IMR-90 (cell line): ENCODE results near the gene ANO2. TPM values are rescaled to one million over a fixed set of nuclear protein-coding genes. Genes with fewer than 3 reads are reported as not detected.

Experiments
- ATAC-seq: fragments of 200-7000 bp; cut with Tn5 transposase; 2 replicates; pipeline ENCODE4 v1.9.1; 2020; ENCODE audit warnings: low read depth, mild to moderate bottlenecking, moderate library complexity
- BruUV-seq: library from RNA; stranded (reverse); fragments of 400-500 nt; replicated peaks from 2 replicates; lab custom pipeline; 2021; lab: Mats Ljungman, UMichigan
- CTCF ChIA-PET: fragments of 300-600 bp; formaldehyde crosslinking; extraction: SDS; loops from one replicate; lab custom pipeline; 2021; ENCODE audit warnings: antibody characterized with exemption; lab: Yijun Ruan, JAX
- POLR2A ChIA-PET: fragments of 300-600 bp; sonication (Branson Sonifier 250); formaldehyde crosslinking; loops from one replicate; lab custom pipeline; 2022; ENCODE audit warnings: antibody characterized with exemption; ENCODE audit not compliant: unreplicated experiment; lab: Charles Lee
- DNase-seq: peaks from one replicate; pipeline ENCODE4 v3.0.0; 2013
- H2AFZ ChIP-seq: replicated peaks from 2 replicates; pipeline ENCODE3; 2013; ENCODE audit warnings: low read length, mild to moderate bottlenecking; ENCODE audit not compliant: poor library complexity
- H2AK5ac ChIP-seq: 2 replicates; pipeline ENCODE4 v1.6.1; 2013; ENCODE audit warnings: low read depth, low read length, inconsistent platforms
- H2AK9ac ChIP-seq: replicated peaks from 2 replicates; pipeline ENCODE3; 2013; ENCODE audit warnings: mild to moderate bottlenecking, low read depth, low read length, moderate library complexity; ENCODE audit not compliant: poor library complexity
- H2BK120ac ChIP-seq: 2 replicates; pipeline ENCODE4 v1.6.1; 2013; ENCODE audit warnings: low read depth, low read length, inconsistent platforms
- H2BK15ac ChIP-seq: 3 replicates; pipeline ENCODE4 v1.6.1; 2013; ENCODE audit warnings: low read depth, low read length, inconsistent platforms
- H2BK20ac ChIP-seq: 2 replicates; pipeline ENCODE4 v1.6.1; 2013; ENCODE audit warnings: low read depth, mild to moderate bottlenecking, inconsistent platforms, low read length, moderate library complexity
- H2BK5ac ChIP-seq: 2 replicates; pipeline ENCODE4 v1.6.1; 2013; ENCODE audit warnings: mild to moderate bottlenecking, low read depth, low read length, inconsistent platforms; ENCODE audit not compliant: poor library complexity, severe bottlenecking
- H3K14ac ChIP-seq: replicated peaks from 2 replicates; pipeline ENCODE4 v1.6.1; 2013; ENCODE audit warnings: low read depth, low read length, inconsistent platforms
- H3K18ac ChIP-seq: 2 replicates; pipeline ENCODE4 v1.6.1; 2013; ENCODE audit warnings: low read depth, low read length, control low read depth
- H3K23ac ChIP-seq: 2 replicates; pipeline ENCODE4 v1.6.1; 2013; ENCODE audit warnings: low read depth, low read length, inconsistent platforms
- H3K27ac ChIP-seq: 2 replicates; pipeline ENCODE4 v1.5.1; 2013; ENCODE audit warnings: mild to moderate bottlenecking, control low read depth, low read length; ENCODE audit not compliant: insufficient read depth
- H3K27me3 ChIP-seq: 2 replicates; pipeline ENCODE4 v1.6.1; 2013; ENCODE audit warnings: low read length; ENCODE audit not compliant: control insufficient read depth, insufficient read depth
- H3K36me3 ChIP-seq: 2 replicates; pipeline ENCODE4 v1.6.1; 2013; ENCODE audit warnings: low read length, mixed read lengths; ENCODE audit not compliant: control insufficient read depth, insufficient read depth
- H3K4ac ChIP-seq: 2 replicates; pipeline ENCODE4 v1.6.1; 2013; ENCODE audit warnings: low read depth, low read length, inconsistent platforms
- H3K4me1 ChIP-seq: 2 replicates; pipeline ENCODE4 v1.6.1; 2013; ENCODE audit warnings: low read length, mixed read lengths; ENCODE audit not compliant: control insufficient read depth, insufficient read depth
- H3K4me2 ChIP-seq: 2 replicates; pipeline ENCODE4 v1.6.1; 2013; ENCODE audit warnings: low read depth, mild to moderate bottlenecking, control low read depth, low read length, moderate library complexity
- H3K4me3 ChIP-seq: 2 replicates; pipeline ENCODE4 v1.5.1; 2013; ENCODE audit warnings: low read depth, mild to moderate bottlenecking, control low read depth, low read length, moderate library complexity; ENCODE audit not compliant: insufficient read depth
- H3K56ac ChIP-seq: 2 replicates; pipeline ENCODE4 v1.6.1; 2013; ENCODE audit warnings: low read length, inconsistent platforms; ENCODE audit not compliant: insufficient read depth; ENCODE audit errors: extremely low read depth
- H3K79me1 ChIP-seq, 2 experiments: 2 replicates each; pipeline ENCODE4 v1.6.1; 2013; ENCODE audit warnings: low read length in 2 of 2, inconsistent platforms in 1 of 2, low read depth in 1 of 2
- H3K9ac ChIP-seq: 2 replicates; pipeline ENCODE4 v1.6.1; 2013; ENCODE audit warnings: low read depth, low read length, control low read depth
- H3K9me1 ChIP-seq: 2 replicates; pipeline ENCODE4 v1.6.1; 2013; ENCODE audit warnings: low read length, inconsistent platforms; ENCODE audit not compliant: insufficient read depth
- H3K9me3 ChIP-seq: 2 replicates; pipeline ENCODE4 v1.6.1; 2013; ENCODE audit warnings: low read length; ENCODE audit not compliant: control insufficient read depth, insufficient read depth
- H4K20me1 ChIP-seq: 2 replicates; pipeline ENCODE4 v1.6.1; 2013; ENCODE audit warnings: low read length, inconsistent platforms; ENCODE audit not compliant: insufficient read depth
- H4K5ac ChIP-seq: 2 replicates; pipeline ENCODE4 v1.6.1; 2013; ENCODE audit warnings: mild to moderate bottlenecking, low read depth, low read length, control low read depth
- H4K8ac ChIP-seq, 2 experiments: 2 replicates each; pipeline ENCODE4 v1.6.1; 2013; ENCODE audit warnings: low read depth in 2 of 2, low read length in 2 of 2, control low read depth in 1 of 2, inconsistent platforms in 1 of 2
- H4K91ac ChIP-seq: 2 replicates; pipeline ENCODE4 v1.6.1; 2013; ENCODE audit warnings: low read depth, low read length, inconsistent platforms; ENCODE audit not compliant: insufficient read depth
- CEBPB ChIP-seq: IDR thresholded peaks from 2 replicates; pipeline ENCODE4 v1.6.1; 2012; ENCODE audit warnings: low read depth, low read length, improper control_type of control experiment
- FOS ChIP-seq: fragments of 150-350 bp; IDR thresholded peaks from 2 replicates; pipeline ENCODE4 v1.6.1; 2016; ENCODE audit warnings: low read depth, low read length
- MAZ ChIP-seq: IDR thresholded peaks from 2 replicates; pipeline ENCODE4 v1.6.1; 2012; ENCODE audit warnings: low read depth, mild to moderate bottlenecking, low read length, improper control_type of control experiment, moderate library complexity, borderline replicate concordance
- NFE2L2 ChIP-seq: fragments of 150-350 bp; IDR thresholded peaks from 2 replicates; pipeline ENCODE4 v1.6.1; 2016; ENCODE audit warnings: low read depth, mild to moderate bottlenecking, low read length
- WGBS, 2 experiments: methylation state at CpG; one replicate each; pipeline versions ENCODE4 v1.1.5 to v1.1.7; 2013; ENCODE audit warnings: missing lambda C conversion rate in 2 of 2; ENCODE audit not compliant: insufficient read length in 1 of 2; ENCODE audit errors: extremely low coverage in 2 of 2; 5-methylcytosine and 5-hydroxymethylcytosine counted together
- dilution Hi-C: fragments of 300-500 bp; cut with HindIII; formaldehyde crosslinking; loops from one replicate; pipeline ENCODE4 v1.14.3; 2018; ENCODE audit warnings: low sequenced_read_pairs; ENCODE audit not compliant: unreplicated experiment
- in situ Hi-C: fragments of 300-500 bp; cut with MboI; formaldehyde crosslinking; loops from 3 replicates; pipeline ENCODE4 v1.14.3; 2019; ENCODE audit warnings: low sequenced_read_pairs, inconsistent platforms, mixed read lengths
- intact Hi-C: fragments of 100-400 bp; cut with micrococcal nuclease; formaldehyde crosslinking; loops from 2 replicates; pipeline ENCODE4 v1.10.0; 2022
- polyA plus RNA-seq, 3 experiments: library from polyadenylated mRNA; depleted of rRNA; stranded (reverse); fragments of >200 nt; gene quantifications; 2 replicates each; pipeline ENCODE4 v1.2.3, GENCODE V29; 2012; ENCODE audit warnings: low replicate concordance in 1 of 3
- total RNA-seq: library from RNA; depleted of rRNA; stranded (reverse); fragments of >200 nt; gene quantifications from 2 replicates; pipeline ENCODE4 v1.2.3, GENCODE V29; 2012
- TF ChIP-seq, protein P1 (sequence below): conservative IDR thresholded peaks from 2 replicates; pipeline ENCODE4 v1.5.1; 2012; ENCODE audit warnings: mild to moderate bottlenecking, low read depth, low read length, improper control_type of control experiment
- TF ChIP-seq, protein P2 (sequence below): fragments of 150-350 bp; IDR thresholded peaks from 2 replicates; pipeline ENCODE4 v1.6.1; 2017; ENCODE audit warnings: mild to moderate bottlenecking, antibody characterized with exemption, low read length, low read depth

The ANO2 gene
- total and polyA plus RNA-seq, 2 of the 4 experiments (the other 2 are of a cell fraction) = 0.22 TPM; not detected in 1

GRCh38 chr12:5620896-5621295 is 324.2 kb downstream of the ANO2 start:
- H4K8ac ChIP-seq = no peak overlapping the region
- ATAC-seq (no peak), DNase-seq (no peak)
- H3K4me3 ChIP-seq = no peak overlapping the region
- no peak overlapping the region for H2AK5ac ChIP-seq
- no peak overlapping the region for H3K18ac ChIP-seq
- intact Hi-C loops (no loop called here), dilution Hi-C loops (no loop called here), in situ Hi-C loops (no loop called here)
- no peak overlapping the region for H3K56ac ChIP-seq
- TF ChIP-seq MAZ = no peak
- TF ChIP-seq, protein P1, sequence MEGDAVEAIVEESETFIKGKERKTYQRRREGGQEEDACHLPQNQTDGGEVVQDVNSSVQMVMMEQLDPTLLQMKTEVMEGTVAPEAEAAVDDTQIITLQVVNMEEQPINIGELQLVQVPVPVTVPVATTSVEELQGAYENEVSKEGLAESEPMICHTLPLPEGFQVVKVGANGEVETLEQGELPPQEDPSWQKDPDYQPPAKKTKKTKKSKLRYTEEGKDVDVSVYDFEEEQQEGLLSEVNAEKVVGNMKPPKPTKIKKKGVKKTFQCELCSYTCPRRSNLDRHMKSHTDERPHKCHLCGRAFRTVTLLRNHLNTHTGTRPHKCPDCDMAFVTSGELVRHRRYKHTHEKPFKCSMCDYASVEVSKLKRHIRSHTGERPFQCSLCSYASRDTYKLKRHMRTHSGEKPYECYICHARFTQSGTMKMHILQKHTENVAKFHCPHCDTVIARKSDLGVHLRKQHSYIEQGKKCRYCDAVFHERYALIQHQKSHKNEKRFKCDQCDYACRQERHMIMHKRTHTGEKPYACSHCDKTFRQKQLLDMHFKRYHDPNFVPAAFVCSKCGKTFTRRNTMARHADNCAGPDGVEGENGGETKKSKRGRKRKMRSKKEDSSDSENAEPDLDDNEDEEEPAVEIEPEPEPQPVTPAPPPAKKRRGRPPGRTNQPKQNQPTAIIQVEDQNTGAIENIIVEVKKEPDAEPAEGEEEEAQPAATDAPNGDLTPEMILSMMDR = no peak
- no peak for TF ChIP-seq CEBPB
- TF ChIP-seq, protein P2, sequence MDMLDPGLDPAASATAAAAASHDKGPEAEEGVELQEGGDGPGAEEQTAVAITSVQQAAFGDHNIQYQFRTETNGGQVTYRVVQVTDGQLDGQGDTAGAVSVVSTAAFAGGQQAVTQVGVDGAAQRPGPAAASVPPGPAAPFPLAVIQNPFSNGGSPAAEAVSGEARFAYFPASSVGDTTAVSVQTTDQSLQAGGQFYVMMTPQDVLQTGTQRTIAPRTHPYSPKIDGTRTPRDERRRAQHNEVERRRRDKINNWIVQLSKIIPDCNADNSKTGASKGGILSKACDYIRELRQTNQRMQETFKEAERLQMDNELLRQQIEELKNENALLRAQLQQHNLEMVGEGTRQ = no peak
- TF ChIP-seq FOS = no peak
- TF ChIP-seq NFE2L2 = no peak
- H3K27ac ChIP-seq = no peak overlapping the region
- no peak overlapping the region for H3K4ac ChIP-seq
- no CpG with 5 or more reads among the region's 7 CpGs for WGBS, 2 experiments
- no peak overlapping the region for H4K91ac ChIP-seq
- no peak overlapping the region for H3K9ac ChIP-seq
- H2BK120ac ChIP-seq = no peak overlapping the region
- H3K9me3 ChIP-seq = peaks cover 5% of the 10 kb centered on the region; the same call in 1 of the 2 replicates
- H4K20me1 ChIP-seq = no peaks in the 10 kb centered on the region
- H3K4me2 ChIP-seq = no peak overlapping the region
- no peak overlapping the region for H2AFZ ChIP-seq
- H3K79me1 ChIP-seq = no peaks in the 10 kb centered on the region
- POLR2A ChIA-PET = no interaction called here
- no TSS peak for BruUV-seq
- no peak overlapping the region for H2BK15ac ChIP-seq
- no peak overlapping the region for H3K14ac ChIP-seq
- H2BK5ac ChIP-seq = no peak overlapping the region
- no peak overlapping the region for H2BK20ac ChIP-seq
- no peaks in the 10 kb centered on the region; the same call in 1 of the 2 replicates for H3K4me1 ChIP-seq
- CTCF ChIA-PET = no interaction called here
- H4K5ac ChIP-seq = no peak overlapping the region
- peaks cover 40% of the 10 kb centered on the region for H3K27me3 ChIP-seq
- H3K36me3 ChIP-seq = no peaks in the 10 kb centered on the region
- H3K9me1 ChIP-seq = no peaks in the 10 kb centered on the region
- H3K23ac ChIP-seq = no peak overlapping the region
- no peak overlapping the region for H2AK9ac ChIP-seq
